Measurements from ENCODE around the gene CEP63.
"Not testable (repeated sequence)": the region's sequence is repeated elsewhere in the genome, so short reads cannot be mapped to it uniquely, and the experiment has no call there.

CEP63 gene

DNA sequence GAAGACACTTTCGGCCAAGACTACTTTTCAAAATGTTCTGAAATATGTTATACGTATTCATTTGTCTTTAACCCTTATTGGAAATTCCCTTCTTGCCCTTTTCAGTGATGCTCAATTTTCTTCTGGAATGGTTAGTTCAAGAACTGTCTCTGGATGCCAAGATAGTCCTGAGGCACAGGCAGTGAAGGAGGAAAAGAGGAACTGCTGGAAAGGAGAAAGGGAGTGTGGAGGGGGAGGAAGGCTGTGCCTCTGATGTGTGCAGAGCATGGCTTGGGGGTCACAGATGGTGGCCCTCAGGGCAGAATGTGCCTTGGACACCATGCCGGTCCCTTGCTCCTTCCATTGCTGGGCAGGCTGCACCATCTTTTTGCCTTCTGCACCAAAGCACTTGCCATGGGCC, 73.7 kb downstream of the CEP63 start:
- no peak overlapping the region for H3K4me3 ChIP-seq (ENCODE audit: low read length)
- DNase-seq (ENCODE audit: low read depth), result no peak
- TF ChIP-seq, protein P1, sequence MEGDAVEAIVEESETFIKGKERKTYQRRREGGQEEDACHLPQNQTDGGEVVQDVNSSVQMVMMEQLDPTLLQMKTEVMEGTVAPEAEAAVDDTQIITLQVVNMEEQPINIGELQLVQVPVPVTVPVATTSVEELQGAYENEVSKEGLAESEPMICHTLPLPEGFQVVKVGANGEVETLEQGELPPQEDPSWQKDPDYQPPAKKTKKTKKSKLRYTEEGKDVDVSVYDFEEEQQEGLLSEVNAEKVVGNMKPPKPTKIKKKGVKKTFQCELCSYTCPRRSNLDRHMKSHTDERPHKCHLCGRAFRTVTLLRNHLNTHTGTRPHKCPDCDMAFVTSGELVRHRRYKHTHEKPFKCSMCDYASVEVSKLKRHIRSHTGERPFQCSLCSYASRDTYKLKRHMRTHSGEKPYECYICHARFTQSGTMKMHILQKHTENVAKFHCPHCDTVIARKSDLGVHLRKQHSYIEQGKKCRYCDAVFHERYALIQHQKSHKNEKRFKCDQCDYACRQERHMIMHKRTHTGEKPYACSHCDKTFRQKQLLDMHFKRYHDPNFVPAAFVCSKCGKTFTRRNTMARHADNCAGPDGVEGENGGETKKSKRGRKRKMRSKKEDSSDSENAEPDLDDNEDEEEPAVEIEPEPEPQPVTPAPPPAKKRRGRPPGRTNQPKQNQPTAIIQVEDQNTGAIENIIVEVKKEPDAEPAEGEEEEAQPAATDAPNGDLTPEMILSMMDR (conservative IDR thresholded peaks at IDR 0.05; ENCODE audit: low read depth, low read length), result no peak

DNA sequence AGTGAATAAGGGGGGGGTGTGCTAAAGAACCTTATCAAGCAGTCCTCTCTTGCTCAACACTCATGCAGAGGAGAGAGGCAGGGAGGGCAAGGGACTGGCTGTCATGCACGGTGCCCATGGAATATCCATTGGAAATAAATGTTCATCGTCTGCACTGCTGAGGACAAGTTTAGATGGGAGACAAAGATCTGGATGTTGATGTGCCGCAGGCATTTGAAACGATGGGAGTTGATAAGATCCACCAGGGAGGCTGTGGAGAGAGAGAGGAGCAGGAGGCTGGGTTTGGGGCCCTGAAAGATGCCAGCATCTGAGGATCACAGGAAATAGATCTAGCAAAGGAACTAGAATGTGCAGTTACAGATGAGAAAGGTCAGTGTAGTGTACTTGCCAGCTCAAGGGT, 76.2 kb downstream of the CEP63 start:
- no peak for DNase-seq (ENCODE audit: low read depth)
- TF ChIP-seq, protein P1 (conservative IDR thresholded peaks at IDR 0.05; ENCODE audit: low read depth, low read length), result no peak
- no peak overlapping the region for H3K4me3 ChIP-seq (ENCODE audit: low read length)

DNA sequence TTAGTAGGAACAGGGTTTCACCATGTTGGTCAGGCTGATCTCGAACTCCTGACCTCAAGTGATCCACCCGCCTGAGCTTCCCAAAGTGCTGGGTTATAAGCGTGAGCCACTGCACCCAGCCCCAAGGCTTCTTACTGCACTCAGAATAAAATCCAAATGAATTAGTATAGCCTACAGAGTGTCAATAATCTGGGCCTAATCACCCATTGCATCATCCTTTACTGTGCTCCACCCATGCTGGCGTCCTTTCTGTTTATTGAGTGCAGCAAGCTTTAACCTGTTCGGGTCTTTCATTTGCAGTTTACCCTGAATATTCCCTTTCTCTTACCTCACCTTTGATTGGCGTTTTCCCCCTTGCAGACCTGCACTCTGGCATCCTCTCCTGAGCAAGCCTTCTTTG, 77.7 kb downstream of the CEP63 start:
- no peak for DNase-seq (ENCODE audit: low read depth)
- H3K4me3 ChIP-seq (ENCODE audit: low read length), result no peak overlapping the region
- TF ChIP-seq, protein P1 (conservative IDR thresholded peaks at IDR 0.05; ENCODE audit: low read depth, low read length), result no peak

DNA sequence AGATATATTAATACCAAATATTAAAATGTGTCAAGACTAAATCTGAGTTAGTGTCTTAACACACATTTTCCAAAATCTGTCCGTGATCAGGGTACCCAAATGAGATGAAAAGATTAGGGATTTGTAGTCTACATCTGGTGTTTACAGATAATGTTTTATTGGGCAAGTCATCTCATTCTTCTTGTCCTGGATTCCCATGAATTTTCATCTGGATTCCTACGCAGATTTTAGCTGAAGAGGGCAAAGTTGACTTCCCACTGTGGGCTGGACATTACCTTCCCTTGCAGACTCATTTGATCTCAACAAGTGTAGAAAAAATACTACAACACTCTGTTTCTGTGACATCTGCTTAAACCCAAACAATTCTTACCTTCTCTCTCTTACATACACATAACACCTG, 79.1 kb downstream of the CEP63 start:
- TF ChIP-seq, protein P1 (conservative IDR thresholded peaks at IDR 0.05; ENCODE audit: low read depth, low read length), result no peak
- no peak overlapping the region for H3K4me3 ChIP-seq (ENCODE audit: low read length)
- no peak for DNase-seq (ENCODE audit: low read depth)

DNA sequence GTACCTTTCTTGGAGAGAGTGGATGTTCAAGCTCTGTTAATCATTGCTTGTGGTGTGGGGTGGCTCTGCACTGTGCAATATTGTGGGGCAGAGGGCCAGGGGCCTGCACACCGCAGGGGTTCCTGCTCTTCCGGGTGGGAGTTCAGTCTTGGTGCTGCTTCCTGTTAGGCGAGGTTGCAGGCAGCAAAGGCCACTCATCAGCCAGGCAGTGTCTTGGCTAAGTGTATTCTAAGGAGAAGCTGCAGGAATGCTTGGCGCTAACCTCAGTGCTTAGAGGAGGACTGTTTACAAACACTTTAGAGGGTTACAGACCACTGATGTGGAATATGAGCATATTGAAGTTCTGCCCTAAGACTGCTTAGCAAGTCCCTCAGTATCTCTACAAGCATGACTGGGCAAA, 81.7 kb downstream of the CEP63 start:
- no peak overlapping the region for H3K4me3 ChIP-seq (ENCODE audit: low read length)
- DNase-seq (ENCODE audit: low read depth), result no peak
- TF ChIP-seq, protein P1 (conservative IDR thresholded peaks at IDR 0.05; ENCODE audit: low read depth, low read length), result no peak

DNA sequence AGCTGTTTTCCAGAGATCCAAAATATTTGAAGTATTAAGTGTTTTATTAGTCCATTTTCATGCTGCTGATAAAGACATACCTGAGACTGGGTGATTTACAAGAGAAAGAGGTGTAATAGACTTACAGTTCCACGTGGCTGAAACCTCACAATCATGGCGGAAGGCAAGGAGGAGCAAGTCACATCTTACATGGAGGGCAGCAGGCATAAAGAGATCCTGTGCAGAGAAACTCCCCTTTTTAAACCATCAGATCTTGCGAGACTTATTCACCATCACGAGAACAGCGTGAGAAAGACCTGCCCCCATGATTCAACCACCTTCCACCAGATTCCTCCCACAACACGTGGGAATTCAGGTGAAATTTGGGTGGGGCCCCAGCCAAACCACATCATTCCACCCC, 82.9 kb downstream of the CEP63 start:
- no peak overlapping the region for H3K4me3 ChIP-seq (ENCODE audit: low read length)
- TF ChIP-seq, protein P1 (conservative IDR thresholded peaks at IDR 0.05; ENCODE audit: low read depth, low read length), result no peak

DNA sequence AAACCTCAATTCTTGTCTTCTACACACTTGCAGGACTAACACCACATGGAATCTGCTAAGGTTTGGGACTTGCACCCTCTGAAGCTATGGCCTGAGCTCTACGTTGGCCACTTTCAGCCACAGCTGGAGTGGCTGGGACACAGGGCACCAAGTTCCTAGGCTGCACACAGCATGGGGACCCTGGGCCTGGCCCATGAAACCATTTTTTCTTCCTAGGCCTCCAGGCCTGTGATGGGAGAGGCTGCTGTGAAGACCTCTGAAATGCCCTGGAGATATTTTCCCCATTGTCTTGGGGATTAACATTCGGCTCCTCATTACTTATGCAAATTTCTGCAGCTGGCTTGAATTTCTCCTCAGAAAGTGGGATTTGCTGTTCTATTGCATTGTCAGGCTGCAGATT, 84.0 kb downstream of the CEP63 start:
- not testable (repeated sequence) for DNase-seq (ENCODE audit: low read depth); H3K4me3 ChIP-seq (ENCODE audit: low read length)

More for the DNA sequence above, 82.9 kb downstream of the CEP63 start:
- no peak for DNase-seq (ENCODE audit: low read depth)

DNA sequence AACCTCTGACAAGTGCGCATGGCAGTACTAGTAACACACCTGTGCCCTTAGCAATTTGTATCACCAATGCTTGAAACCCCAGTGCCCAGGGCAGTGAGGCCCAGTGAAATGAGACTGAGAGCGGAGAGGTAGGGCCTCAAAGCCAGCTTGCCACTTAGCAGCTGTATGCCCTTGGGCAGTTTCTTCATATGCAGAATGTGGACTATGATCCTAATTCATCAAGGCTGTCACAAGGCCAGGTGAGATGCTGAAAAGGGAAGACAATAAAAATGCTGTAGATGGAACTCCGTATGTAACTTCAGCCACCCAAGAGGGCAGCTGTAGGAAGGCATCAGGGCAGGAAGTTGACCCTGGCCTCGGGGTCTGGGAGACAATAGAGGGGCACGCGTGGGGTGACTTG, 90.6 kb downstream of the CEP63 start:
- TF ChIP-seq, protein P1 (conservative IDR thresholded peaks at IDR 0.05; ENCODE audit: low read depth, low read length), result no peak
- DNase-seq (ENCODE audit: low read depth), result no peak
- H3K4me3 ChIP-seq (ENCODE audit: low read length), result no peak overlapping the region

Data from retinal pigment epithelial cell (primary cell).